ENCODE data around the gene MYO7A.

Gene MYO7A

DNA sequence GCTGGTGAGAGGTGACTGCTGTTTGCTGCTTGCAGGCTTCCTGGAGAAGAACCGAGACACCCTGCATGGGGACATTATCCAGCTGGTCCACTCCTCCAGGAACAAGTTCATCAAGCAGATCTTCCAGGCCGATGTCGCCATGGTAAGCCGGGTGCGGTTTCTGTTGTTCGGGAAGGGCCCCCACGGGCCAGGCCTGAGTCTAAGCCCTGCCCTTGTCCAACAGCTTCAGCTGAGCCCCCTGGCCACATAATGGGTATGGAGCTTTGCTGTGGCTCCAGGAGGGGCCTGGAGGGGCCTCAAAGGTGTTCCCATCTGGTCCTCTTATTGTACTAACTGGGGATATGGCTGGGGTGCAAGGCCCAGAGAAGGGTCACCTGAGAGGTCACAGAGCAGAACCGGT lies 38.0 kb downstream of the MYO7A start:
- Histone ChIP-seq H3K9me3 (ENCODE audit: severe bottlenecking) (no peaks in the 10 kb centered on the region), H3K4me3 (ENCODE audit: low read depth, low read length) (no peak overlapping the region), H3K36me3 (peaks cover 84% of the 10 kb centered on the region), H3K27me3 (ENCODE audit: insufficient read depth, low read depth, severe bottlenecking) (no peaks in the 10 kb centered on the region), H3K27ac (no peak overlapping the region)
- TF ChIP-seq, protein P1, sequence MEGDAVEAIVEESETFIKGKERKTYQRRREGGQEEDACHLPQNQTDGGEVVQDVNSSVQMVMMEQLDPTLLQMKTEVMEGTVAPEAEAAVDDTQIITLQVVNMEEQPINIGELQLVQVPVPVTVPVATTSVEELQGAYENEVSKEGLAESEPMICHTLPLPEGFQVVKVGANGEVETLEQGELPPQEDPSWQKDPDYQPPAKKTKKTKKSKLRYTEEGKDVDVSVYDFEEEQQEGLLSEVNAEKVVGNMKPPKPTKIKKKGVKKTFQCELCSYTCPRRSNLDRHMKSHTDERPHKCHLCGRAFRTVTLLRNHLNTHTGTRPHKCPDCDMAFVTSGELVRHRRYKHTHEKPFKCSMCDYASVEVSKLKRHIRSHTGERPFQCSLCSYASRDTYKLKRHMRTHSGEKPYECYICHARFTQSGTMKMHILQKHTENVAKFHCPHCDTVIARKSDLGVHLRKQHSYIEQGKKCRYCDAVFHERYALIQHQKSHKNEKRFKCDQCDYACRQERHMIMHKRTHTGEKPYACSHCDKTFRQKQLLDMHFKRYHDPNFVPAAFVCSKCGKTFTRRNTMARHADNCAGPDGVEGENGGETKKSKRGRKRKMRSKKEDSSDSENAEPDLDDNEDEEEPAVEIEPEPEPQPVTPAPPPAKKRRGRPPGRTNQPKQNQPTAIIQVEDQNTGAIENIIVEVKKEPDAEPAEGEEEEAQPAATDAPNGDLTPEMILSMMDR (IDR thresholded peaks at IDR 0.05; ENCODE audit: low read depth, low read length) = no peak
- DNase-seq = no peak

DNA sequence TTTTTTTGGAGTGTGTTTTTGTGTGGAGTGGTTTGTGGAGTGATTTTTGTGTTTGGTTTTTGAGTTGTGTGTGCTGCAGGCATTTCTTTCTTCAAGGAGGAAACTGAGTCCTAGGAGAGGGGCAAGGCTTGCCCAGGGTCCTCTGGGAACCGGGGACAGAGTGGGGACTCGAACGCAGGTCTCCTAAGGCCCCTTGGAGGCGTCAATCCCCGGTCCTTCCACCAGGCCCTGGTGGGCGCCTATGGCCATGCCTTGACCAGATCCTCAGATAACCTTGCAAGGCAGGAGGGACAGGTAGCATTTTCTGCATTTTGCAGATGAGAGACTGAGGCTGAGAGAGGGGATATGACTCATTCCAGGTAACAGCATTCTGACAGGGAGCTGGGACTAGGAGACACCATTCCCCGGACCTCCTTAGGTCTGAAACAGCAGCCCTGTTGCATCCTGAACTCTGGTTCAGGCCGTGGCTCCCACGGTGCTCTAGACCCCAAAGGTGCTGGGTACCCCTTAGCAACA lies 39.1 kb downstream of the MYO7A start:
- Histone ChIP-seq H3K27ac (no peak overlapping the region), H3K9me3 (ENCODE audit: severe bottlenecking) (no peaks in the 10 kb centered on the region), H3K4me3 (ENCODE audit: low read depth, low read length) (no peak overlapping the region), H3K36me3 (peaks cover 77% of the 10 kb centered on the region), H3K27me3 (ENCODE audit: insufficient read depth, low read depth, severe bottlenecking) (no peaks in the 10 kb centered on the region)
- no peak for DNase-seq
- TF ChIP-seq, protein P1 (IDR thresholded peaks at IDR 0.05; ENCODE audit: low read depth, low read length) = no peak

DNA sequence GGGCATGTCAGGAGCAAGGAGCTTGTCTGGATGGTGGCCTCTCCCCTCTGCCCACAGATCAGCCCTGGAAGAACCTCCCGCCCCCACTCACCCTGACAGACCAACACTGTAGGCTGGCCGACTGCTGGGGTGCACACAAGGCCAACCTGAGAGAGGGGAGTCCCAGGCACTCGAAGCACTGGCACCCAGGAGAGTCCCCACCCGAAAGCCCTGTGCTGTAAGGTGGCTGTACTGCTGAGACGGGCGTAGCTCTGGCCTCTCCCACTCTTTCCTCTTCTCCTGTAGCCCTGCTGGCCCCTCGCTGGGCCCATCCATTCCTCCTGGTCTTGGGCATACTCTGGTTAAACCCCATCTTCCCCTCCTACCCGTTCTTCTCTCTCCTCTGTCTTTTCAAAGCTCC lies 39.7 kb downstream of the MYO7A start:
- Histone ChIP-seq H3K36me3 (peaks cover 76% of the 10 kb centered on the region), H3K27me3 (ENCODE audit: insufficient read depth, low read depth, severe bottlenecking) (no peaks in the 10 kb centered on the region), H3K27ac (no peak overlapping the region), H3K9me3 (ENCODE audit: severe bottlenecking) (no peaks in the 10 kb centered on the region), H3K4me3 (ENCODE audit: low read depth, low read length) (no peak overlapping the region)
- DNase-seq = no peak
- TF ChIP-seq, protein P1 (IDR thresholded peaks at IDR 0.05; ENCODE audit: low read depth, low read length) = no peak

DNA sequence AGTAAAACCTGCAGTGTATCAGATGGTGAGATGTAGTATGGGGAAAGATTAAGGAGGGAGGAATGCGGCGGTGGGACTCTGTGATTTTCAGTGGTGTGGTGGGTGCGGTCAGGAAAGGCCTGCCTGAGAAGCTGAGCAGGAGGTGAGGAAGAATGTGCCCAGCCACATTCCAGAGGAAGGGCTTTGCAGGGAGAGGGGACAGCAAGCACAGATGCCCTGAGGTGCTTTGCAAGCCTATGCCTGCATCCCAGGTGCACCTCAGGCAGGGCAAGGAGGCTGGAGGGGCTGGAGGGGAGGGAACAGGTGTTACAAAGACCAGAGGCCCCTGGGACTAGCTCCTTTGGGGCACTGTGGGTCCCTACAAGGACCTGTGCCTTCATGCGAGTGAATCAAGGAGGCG lies 42.1 kb downstream of the MYO7A start:
- Histone ChIP-seq H3K36me3 (peaks cover 75% of the 10 kb centered on the region), H3K4me3 (ENCODE audit: low read depth, low read length) (no peak overlapping the region), H3K27me3 (ENCODE audit: insufficient read depth, low read depth, severe bottlenecking) (no peaks in the 10 kb centered on the region), H3K9me3 (ENCODE audit: severe bottlenecking) (no peaks in the 10 kb centered on the region), H3K27ac (no peak overlapping the region; the same call in 1 of the 2 replicates)
- no peak for DNase-seq
- TF ChIP-seq, protein P1 (IDR thresholded peaks at IDR 0.05; ENCODE audit: low read depth, low read length) = no peak

DNA sequence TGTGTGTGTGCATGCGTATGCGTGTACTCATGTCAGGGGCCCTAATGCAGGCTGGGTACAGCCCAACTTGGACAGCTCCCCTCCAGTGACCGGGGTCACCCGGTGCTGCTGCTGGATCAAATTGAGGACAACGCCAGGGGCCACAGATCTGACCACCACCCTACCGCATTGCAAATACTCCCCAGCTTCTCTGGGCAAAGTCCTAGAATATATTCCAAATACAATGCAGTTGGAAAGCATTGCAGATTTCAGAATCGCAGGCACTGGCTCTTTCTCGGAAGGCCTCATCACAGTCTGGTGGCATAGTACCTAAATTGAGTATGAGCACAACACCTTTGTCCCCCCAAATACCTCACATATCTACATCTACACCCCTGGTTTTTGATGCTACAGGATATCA lies 43.2 kb downstream of the MYO7A start:
- TF ChIP-seq, protein P1 (IDR thresholded peaks at IDR 0.05; ENCODE audit: low read depth, low read length) = no peak
- DNase-seq = no peak
- no peaks in the 10 kb centered on the region for H3K9me3 ChIP-seq (ENCODE audit: severe bottlenecking)
- no peaks in the 10 kb centered on the region for H3K27me3 ChIP-seq (ENCODE audit: insufficient read depth, low read depth, severe bottlenecking)
- peaks cover 75% of the 10 kb centered on the region for H3K36me3 ChIP-seq
- H3K4me3 ChIP-seq (ENCODE audit: low read depth, low read length) = no peak overlapping the region
- peak overlapping the region; percentile 87 for H3K27ac ChIP-seq

All from WERI-Rb-1 (cell line).